Neural progenitor cell (in vitro differentiated cells): ENCODE measurements around the gene CNOT1.

ENCODE experiments used
- CTCF ChIP-seq: fragments of 200-600 bp; sonication (generic); IDR thresholded peaks from 2 replicates; pipeline ENCODE4 v1.5.1; 2017; ENCODE audit warnings: antibody characterized with exemption, mild to moderate bottlenecking
- EZH2phosphoT487 ChIP-seq: fragments of 200-600 bp; sonication (generic); IDR thresholded peaks from 2 replicates; pipeline ENCODE4 v1.6.1; 2017; ENCODE audit warnings: antibody characterized with exemption

DNA sequence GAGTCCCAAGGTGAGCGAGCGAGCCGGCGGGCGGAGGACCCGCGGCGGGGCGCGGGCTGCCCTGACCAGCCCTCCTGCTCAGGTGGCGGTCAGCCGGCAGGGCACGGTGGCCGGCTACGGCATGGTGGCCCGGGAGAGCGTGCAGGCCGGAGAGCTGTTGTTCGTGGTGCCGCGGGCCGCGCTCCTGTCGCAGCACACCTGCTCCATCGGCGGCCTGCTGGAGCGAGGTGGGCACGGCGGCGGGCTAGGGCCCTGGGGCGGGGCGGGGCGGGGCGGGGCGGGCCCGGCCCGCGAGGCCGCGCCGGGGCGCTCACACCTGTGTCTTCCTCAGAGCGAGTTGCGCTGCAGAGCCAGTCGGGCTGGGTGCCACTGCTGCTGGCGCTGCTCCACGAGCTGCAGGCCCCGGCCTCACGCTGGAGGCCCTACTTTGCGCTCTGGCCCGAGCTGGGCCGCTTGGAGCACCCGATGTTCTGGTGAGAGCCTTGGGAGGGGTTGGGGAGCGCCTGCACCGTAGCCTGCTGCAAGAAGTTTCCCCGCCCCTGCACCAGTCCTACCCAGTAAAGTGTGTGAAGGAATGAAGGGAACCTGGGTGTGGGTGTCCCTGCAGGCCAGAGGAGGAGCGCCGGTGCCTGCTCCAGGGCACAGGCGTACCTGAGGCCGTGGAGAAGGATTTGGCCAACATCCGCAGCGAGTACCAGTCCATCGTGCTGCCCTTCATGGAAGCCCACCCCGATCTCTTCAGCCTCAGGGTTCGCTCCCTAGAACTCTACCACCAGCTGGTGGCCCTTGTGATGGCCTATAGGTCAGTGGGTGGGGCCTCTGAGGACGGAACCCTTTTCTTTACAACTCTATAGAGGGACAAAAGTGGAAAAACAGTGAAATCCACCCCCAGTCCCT, 113.5 kb downstream of the CNOT1 start:
- TF ChIP-seq CTCF (no peak), EZH2phosphoT487 (no peak)
